A549 (cell line): ENCODE data around the gene POM121L2.

Experiments used
- BHLHE40 ChIP-seq: IDR thresholded peaks from 2 replicates; pipeline ENCODE4 v1.6.1; 2012; ENCODE audit warnings: low read depth, low read length, inconsistent platforms
- HMGXB4 ChIP-seq: fragments of 250-450 bp; sonication (Bioruptor Pico); IDR thresholded peaks from 2 replicates; pipeline ENCODE4 v1.5.0; 2021; ENCODE audit warnings: mild to moderate bottlenecking, moderate library complexity, borderline replicate concordance
- JUNB ChIP-seq: fragments of >200 bp; sonication (Bioruptor Twin); formaldehyde crosslinking; IDR thresholded peaks from 2 replicates; pipeline ENCODE4 v1.6.1; 2016
- MYC ChIP-seq: IDR thresholded peaks from 2 replicates; pipeline ENCODE4 v1.6.1; 2012; ENCODE audit warnings: mild to moderate bottlenecking, inconsistent platforms, low read length, improper control_type of control experiment, borderline replicate concordance
- NFE2L2 ChIP-seq: fragments of 150-350 bp; conservative IDR thresholded peaks from 2 replicates; pipeline ENCODE4 v1.6.1; 2014; ENCODE audit warnings: low read length
- PBX3 ChIP-seq: IDR thresholded peaks from 2 replicates; pipeline ENCODE4 v1.6.1; 2012
- POLR2A ChIP-seq: IDR thresholded peaks from 2 replicates; pipeline ENCODE4 v1.6.1; 2012; ENCODE audit warnings: mild to moderate bottlenecking, low read length
- POLR2AphosphoS2 ChIP-seq: conservative IDR thresholded peaks from 2 replicates; pipeline ENCODE4 v1.6.1; 2012; ENCODE audit warnings: low read length, improper control_type of control experiment, inconsistent platforms
- RCOR1 ChIP-seq: fragments of 150-350 bp; IDR thresholded peaks from 2 replicates; pipeline ENCODE4 v1.6.1; 2014; ENCODE audit warnings: antibody characterized with exemption, low read length, low read depth
- ZC3H11A ChIP-seq: fragments of 450-650 bp; IDR thresholded peaks from 2 replicates; pipeline ENCODE4 v1.6.1; 2014; ENCODE audit warnings: antibody characterized with exemption, mild to moderate bottlenecking
- TF ChIP-seq, protein P1 (sequence below): fragments of >200 bp; sonication (Bioruptor Twin); formaldehyde crosslinking; IDR thresholded peaks from 3 replicates; pipeline ENCODE4 v1.5.1; 2016

DNA sequence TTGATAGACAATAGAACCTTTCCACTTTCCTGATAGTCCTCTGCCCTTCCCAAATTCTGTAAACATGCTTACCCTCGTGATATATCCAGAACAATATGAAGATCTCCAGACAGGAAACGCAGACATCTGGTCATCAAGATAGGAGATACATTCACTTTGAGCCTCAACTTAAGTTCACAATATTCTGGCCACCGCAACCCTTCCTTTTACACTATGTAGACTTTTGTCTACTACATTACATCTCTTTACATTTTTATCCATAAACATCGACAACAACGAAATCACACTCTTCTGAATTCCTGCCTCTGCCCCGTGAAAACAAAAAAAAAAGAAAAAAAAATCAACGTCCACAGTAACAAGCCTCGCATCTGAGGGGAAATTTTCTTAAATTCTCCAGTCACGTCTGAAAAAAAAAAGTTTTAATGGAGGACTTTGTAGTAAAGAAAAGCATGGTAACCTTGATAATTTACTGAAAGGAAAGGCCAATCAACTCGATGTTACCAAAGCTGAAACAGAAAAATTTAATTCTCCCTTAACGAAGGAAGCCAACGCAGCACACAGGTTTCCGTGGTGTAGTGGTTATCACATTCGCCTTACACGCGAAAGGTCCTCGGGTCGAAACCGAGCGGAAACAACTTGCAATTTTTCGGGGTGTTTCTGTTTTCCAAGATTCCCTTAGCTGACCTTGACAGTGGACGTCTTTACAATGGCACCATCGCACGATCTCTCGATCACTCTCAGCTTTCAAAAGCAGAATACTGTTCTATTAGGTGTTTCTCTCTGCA is 21.8 kb downstream of the POM121L2 start:
- TF ChIP-seq JUNB (no peak), POLR2A (no peak), PBX3 (no peak), POLR2AphosphoS2 (no peak), MYC (no peak), NFE2L2 (no peak), RCOR1 (no peak), BHLHE40 (no peak), HMGXB4 (CRISPR knock-in tag) (no peak), ZC3H11A (no peak)
- TF ChIP-seq, protein P1, sequence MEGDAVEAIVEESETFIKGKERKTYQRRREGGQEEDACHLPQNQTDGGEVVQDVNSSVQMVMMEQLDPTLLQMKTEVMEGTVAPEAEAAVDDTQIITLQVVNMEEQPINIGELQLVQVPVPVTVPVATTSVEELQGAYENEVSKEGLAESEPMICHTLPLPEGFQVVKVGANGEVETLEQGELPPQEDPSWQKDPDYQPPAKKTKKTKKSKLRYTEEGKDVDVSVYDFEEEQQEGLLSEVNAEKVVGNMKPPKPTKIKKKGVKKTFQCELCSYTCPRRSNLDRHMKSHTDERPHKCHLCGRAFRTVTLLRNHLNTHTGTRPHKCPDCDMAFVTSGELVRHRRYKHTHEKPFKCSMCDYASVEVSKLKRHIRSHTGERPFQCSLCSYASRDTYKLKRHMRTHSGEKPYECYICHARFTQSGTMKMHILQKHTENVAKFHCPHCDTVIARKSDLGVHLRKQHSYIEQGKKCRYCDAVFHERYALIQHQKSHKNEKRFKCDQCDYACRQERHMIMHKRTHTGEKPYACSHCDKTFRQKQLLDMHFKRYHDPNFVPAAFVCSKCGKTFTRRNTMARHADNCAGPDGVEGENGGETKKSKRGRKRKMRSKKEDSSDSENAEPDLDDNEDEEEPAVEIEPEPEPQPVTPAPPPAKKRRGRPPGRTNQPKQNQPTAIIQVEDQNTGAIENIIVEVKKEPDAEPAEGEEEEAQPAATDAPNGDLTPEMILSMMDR: no peak
